Neural cell (in vitro differentiated cells): Measurements from ENCODE around the gene TRMT44. TPM values are rescaled to one million over a fixed set of nuclear protein-coding genes. Genes with fewer than 3 reads are reported as not detected.

Experiments
- H2AFZ ChIP-seq: fragments of 200-600, 300-800 bp; sonication (generic), shearing (Covaris generic); 2 replicates; pipeline ENCODE4 v1.6.0; 2014; ENCODE audit warnings: low read depth, mild to moderate bottlenecking, antibody characterized with exemption, low read length, moderate library complexity
- H3F3A ChIP-seq: fragments of 200-600 bp; shearing (Covaris generic); 2 replicates; pipeline ENCODE4 v1.6.1; 2016; ENCODE audit warnings: mild to moderate bottlenecking, moderate library complexity, mixed read lengths, antibody characterized with exemption, low read length; ENCODE audit not compliant: insufficient read depth, poor library complexity, severe bottlenecking
- H3K27ac ChIP-seq: fragments of 200-600, 300-800 bp; sonication (generic), shearing (Covaris generic); 2 replicates; pipeline ENCODE4 v1.5.1; 2014; ENCODE audit warnings: mild to moderate bottlenecking, low read length, moderate library complexity
- H3K27me3 ChIP-seq: fragments of 300-800, 200-600 bp; sonication (generic), shearing (Covaris generic); 2 replicates; pipeline ENCODE4 v1.6.0; 2014; ENCODE audit warnings: mild to moderate bottlenecking, low read depth, low read length, moderate library complexity; ENCODE audit not compliant: insufficient read depth
- H3K36me3 ChIP-seq: fragments of 300-800, 200-600 bp; sonication (generic), shearing (Covaris generic); 2 replicates; pipeline ENCODE4 v1.5.1; 2014; ENCODE audit warnings: mild to moderate bottlenecking, antibody characterized with exemption, low read length, moderate library complexity; ENCODE audit not compliant: insufficient read depth
- H3K4me2 ChIP-seq: fragments of 300-800, 200-600 bp; sonication (generic), shearing (Covaris generic); 2 replicates; pipeline ENCODE4 v1.6.0; 2014; ENCODE audit warnings: mild to moderate bottlenecking, low read length
- H3K4me3 ChIP-seq: fragments of 300-800, 200-600 bp; sonication (generic), shearing (Covaris generic); 2 replicates; pipeline ENCODE4 v1.5.1; 2014; ENCODE audit warnings: mild to moderate bottlenecking, low read length, moderate library complexity
- H3K79me2 ChIP-seq: fragments of 200-600 bp; shearing (Covaris generic); replicated peaks from 2 replicates; pipeline ENCODE4 v1.6.0; 2014; ENCODE audit warnings: mild to moderate bottlenecking, low read length, moderate library complexity; ENCODE audit not compliant: insufficient read depth
- H3K9ac ChIP-seq: fragments of 300-800, 200-600 bp; sonication (generic), shearing (Covaris generic); 2 replicates; pipeline ENCODE4 v1.6.1; 2016; ENCODE audit warnings: mild to moderate bottlenecking, low read length, mixed read lengths
- H3K9me2 ChIP-seq: fragments of 200-600 bp; shearing (Covaris generic); 2 replicates; pipeline ENCODE4 v1.6.1; 2016; ENCODE audit warnings: mild to moderate bottlenecking, low read length, mixed read lengths; ENCODE audit not compliant: insufficient read depth
- H3K9me3 ChIP-seq: fragments of 200-600, 300-800 bp; sonication (generic), shearing (Covaris generic); 2 replicates; pipeline ENCODE4 v1.6.1; 2016; ENCODE audit warnings: mild to moderate bottlenecking, mixed run types, low read length, moderate library complexity, mixed read lengths
- H4K20me1 ChIP-seq: fragments of 200-600 bp; shearing (Covaris generic); 2 replicates; pipeline ENCODE4 v1.6.1; 2016; ENCODE audit warnings: mild to moderate bottlenecking, mixed run types; ENCODE audit not compliant: insufficient read depth
- EP300 ChIP-seq: fragments of 450-650 bp; conservative IDR thresholded peaks from 2 replicates; pipeline ENCODE4 v1.6.1; 2014; ENCODE audit warnings: antibody characterized with exemption, mild to moderate bottlenecking, moderate library complexity; ENCODE audit not compliant: poor library complexity, severe bottlenecking
- POLR2AphosphoS5 ChIP-seq: IDR thresholded peaks from 2 replicates; pipeline ENCODE4 v1.6.1; 2012
- RAD21 ChIP-seq: fragments of 450-650 bp; conservative IDR thresholded peaks from 2 replicates; pipeline ENCODE4 v1.6.1; 2014; ENCODE audit warnings: antibody characterized with exemption, mild to moderate bottlenecking, moderate library complexity
- SMC3 ChIP-seq: fragments of 450-650 bp; conservative IDR thresholded peaks from 2 replicates; pipeline ENCODE4 v1.6.1; 2014; ENCODE audit warnings: antibody characterized with exemption, mild to moderate bottlenecking, moderate library complexity; ENCODE audit not compliant: poor library complexity
- TAF1 ChIP-seq: IDR thresholded peaks from 2 replicates; pipeline ENCODE4 v1.6.1; 2012; ENCODE audit warnings: low read depth
- polyA plus RNA-seq: library from polyadenylated mRNA; depleted of rRNA; stranded (reverse); fragments of >200 nt; gene quantifications from 2 replicates; pipeline ENCODE4 v1.2.3, GENCODE V29; 2014
- TF ChIP-seq, protein P1 (sequence below): IDR thresholded peaks from 2 replicates; pipeline ENCODE4 v1.6.1; 2012; ENCODE audit warnings: borderline replicate concordance

Gene TRMT44
- polyA plus RNA-seq, 1 donor from 2014 or later: 20.6 TPM

DNA sequence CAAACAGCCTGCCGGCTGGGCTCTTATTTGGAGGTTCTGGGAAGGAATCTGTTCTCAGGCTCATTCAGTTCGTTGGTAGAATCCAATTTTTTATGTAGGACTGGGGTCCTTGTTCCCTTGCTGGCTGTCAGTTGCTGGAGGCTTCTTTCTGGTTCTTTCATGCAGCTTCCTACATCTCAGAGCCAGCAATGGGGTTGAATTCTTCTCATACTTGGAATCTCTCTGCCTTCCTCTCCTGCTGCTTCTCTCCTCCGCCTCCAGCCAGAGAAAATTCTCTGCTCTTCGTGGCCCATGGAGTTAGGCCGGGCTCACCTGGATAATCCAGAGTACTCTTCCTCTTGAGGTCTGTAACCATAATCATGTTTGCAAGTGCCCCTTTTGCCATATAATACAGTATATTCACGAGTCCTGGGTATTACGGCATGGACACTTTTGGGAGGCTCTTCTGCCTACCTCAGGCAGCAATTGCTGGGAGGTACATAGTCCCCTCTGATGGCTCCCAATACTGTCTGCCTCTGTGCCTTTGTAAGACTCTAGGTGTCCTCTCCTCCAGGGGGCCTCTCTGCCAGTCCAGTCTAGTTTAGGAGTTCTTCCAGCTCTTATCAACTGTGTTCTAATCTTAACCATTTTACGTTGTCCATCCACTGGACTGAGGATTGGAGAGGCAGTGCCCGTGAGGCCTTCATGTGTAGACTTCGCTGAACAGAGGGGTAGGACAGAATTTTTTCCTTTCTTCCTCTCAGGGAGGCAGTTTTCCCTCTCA, 2.2 kb downstream of the TRMT44 start:
- Histone ChIP-seq H3K27ac (no peak overlapping the region), H4K20me1 (no peaks in the 10 kb centered on the region), H3K79me2 (peaks cover 32% of the 10 kb centered on the region), H3K27me3 (no peaks in the 10 kb centered on the region), H3K36me3 (no peaks in the 10 kb centered on the region), H3K9me2 (no peaks in the 10 kb centered on the region), H3K4me2 (peak overlapping the region; percentile 36), H3K4me3 (peak overlapping the region; percentile 99), H3K9ac (peak overlapping the region; percentile 24), H3F3A (no peaks in the 10 kb centered on the region), H2AFZ (no peak overlapping the region), H3K9me3 (no peaks in the 10 kb centered on the region)
- TF ChIP-seq RAD21: no peak
- TF ChIP-seq SMC3: no peak
- no peak for TF ChIP-seq EP300

DNA sequence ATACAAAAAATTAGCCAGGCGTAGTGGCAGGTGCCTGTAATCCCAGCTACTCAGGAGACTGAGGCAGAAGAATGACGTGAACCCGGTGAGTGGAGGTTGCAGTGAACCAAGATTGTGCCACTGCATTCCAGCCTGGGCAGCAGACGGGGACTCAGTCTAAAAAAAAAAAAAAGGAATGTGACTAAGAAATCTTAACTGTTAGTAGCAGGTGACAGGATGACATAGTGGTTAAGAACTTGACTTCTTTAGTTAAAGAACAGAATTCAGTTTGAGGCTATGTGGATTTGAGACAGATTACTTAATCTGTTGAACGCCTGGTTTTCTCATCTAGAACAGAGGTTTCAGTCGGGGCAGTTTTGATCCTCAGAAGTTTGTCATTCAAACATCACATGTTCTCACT, 3.2 kb downstream of the TRMT44 start:
- no peak overlapping the region for H3K9ac ChIP-seq
- H3K27ac ChIP-seq: no peak overlapping the region
- H3K9me3 ChIP-seq: no peaks in the 10 kb centered on the region
- no peak overlapping the region for H3K4me3 ChIP-seq
- TF ChIP-seq EP300: no peak
- no peak for TF ChIP-seq RAD21
- TF ChIP-seq SMC3: no peak
- no peak for TF ChIP-seq TAF1
- no peak for TF ChIP-seq POLR2AphosphoS5
- TF ChIP-seq, protein P1, sequence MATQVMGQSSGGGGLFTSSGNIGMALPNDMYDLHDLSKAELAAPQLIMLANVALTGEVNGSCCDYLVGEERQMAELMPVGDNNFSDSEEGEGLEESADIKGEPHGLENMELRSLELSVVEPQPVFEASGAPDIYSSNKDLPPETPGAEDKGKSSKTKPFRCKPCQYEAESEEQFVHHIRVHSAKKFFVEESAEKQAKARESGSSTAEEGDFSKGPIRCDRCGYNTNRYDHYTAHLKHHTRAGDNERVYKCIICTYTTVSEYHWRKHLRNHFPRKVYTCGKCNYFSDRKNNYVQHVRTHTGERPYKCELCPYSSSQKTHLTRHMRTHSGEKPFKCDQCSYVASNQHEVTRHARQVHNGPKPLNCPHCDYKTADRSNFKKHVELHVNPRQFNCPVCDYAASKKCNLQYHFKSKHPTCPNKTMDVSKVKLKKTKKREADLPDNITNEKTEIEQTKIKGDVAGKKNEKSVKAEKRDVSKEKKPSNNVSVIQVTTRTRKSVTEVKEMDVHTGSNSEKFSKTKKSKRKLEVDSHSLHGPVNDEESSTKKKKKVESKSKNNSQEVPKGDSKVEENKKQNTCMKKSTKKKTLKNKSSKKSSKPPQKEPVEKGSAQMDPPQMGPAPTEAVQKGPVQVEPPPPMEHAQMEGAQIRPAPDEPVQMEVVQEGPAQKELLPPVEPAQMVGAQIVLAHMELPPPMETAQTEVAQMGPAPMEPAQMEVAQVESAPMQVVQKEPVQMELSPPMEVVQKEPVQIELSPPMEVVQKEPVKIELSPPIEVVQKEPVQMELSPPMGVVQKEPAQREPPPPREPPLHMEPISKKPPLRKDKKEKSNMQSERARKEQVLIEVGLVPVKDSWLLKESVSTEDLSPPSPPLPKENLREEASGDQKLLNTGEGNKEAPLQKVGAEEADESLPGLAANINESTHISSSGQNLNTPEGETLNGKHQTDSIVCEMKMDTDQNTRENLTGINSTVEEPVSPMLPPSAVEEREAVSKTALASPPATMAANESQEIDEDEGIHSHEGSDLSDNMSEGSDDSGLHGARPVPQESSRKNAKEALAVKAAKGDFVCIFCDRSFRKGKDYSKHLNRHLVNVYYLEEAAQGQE: no peak
- no peaks in the 10 kb centered on the region for H3K9me2 ChIP-seq
- no peaks in the 10 kb centered on the region for H3K36me3 ChIP-seq
- H4K20me1 ChIP-seq: no peaks in the 10 kb centered on the region
- no peaks in the 10 kb centered on the region for H3K27me3 ChIP-seq
- no peaks in the 10 kb centered on the region for H3F3A ChIP-seq
- no peak overlapping the region for H3K4me2 ChIP-seq
- peaks cover 32% of the 10 kb centered on the region for H3K79me2 ChIP-seq
- no peak overlapping the region for H2AFZ ChIP-seq

DNA sequence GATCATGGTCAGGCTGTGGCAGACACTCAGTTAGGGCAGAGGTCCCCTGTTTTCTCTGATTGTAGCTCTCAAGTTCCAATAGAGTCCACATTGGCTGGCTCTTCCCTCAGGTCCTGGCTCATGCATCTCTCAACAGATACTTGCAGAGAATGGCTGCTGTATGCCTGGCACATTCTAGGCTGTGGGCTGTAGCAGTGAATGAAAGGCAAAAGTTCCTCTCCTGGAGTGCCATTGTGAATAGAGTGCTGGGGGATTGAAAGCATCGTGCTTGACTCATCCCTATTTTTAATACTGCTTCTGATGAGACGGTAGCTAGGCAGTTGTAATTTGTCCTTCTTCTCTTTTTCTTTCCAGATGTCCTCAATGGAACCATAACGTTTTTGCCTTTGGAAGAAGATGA, 5.5 kb downstream of the TRMT44 start:
- Histone ChIP-seq H3F3A (no peaks in the 10 kb centered on the region), H3K4me2 (no peak overlapping the region), H3K27ac (no peak overlapping the region), H2AFZ (no peak overlapping the region), H3K36me3 (no peaks in the 10 kb centered on the region), H3K4me3 (no peak overlapping the region), H3K79me2 (peaks cover 21% of the 10 kb centered on the region), H4K20me1 (no peaks in the 10 kb centered on the region), H3K9me3 (no peaks in the 10 kb centered on the region), H3K9me2 (no peaks in the 10 kb centered on the region), H3K27me3 (no peaks in the 10 kb centered on the region), H3K9ac (no peak overlapping the region)
- no peak for TF ChIP-seq SMC3
- TF ChIP-seq, protein P1: no peak
- no peak for TF ChIP-seq EP300
- no peak for TF ChIP-seq TAF1
